SK-N-SH (cell line): ENCODE results near the gene BAG5. TPM values are rescaled to one million over a fixed set of nuclear protein-coding genes. Genes with fewer than 3 reads are reported as not detected.
"Not testable (repeated sequence)": the region's sequence is repeated elsewhere in the genome, so short reads cannot be mapped to it uniquely, and the experiment has no call there.

Experiments
- CTCF ChIA-PET: fragments of 300-600, 350-600 bp; formaldehyde crosslinking; extraction: SDS; loops from one replicate; lab custom pipeline; 2021; lab: Yijun Ruan, JAX
- POLR2A ChIA-PET: fragments of 350-600 bp; sonication (Branson Sonifier 250); formaldehyde crosslinking; extraction: SDS; loops from one replicate; lab custom pipeline; 2020; ENCODE audit warnings: antibody characterized with exemption, inconsistent platforms; lab: Yijun Ruan, JAX
- DNase-seq: peaks from one replicate; pipeline ENCODE4 v3.0.0; 2012
- H2AFZ ChIP-seq: fragments of 200-600 bp; sonication (generic); 2 replicates; pipeline ENCODE4 v1.8.1; 2016; ENCODE audit warnings: antibody characterized with exemption, mild to moderate bottlenecking, low read depth
- H3F3A ChIP-seq: fragments of 200-600 bp; sonication (generic); replicated peaks from 2 replicates; pipeline ENCODE3; 2016; ENCODE audit warnings: antibody characterized with exemption, mild to moderate bottlenecking; ENCODE audit not compliant: insufficient read depth
- H3K27ac ChIP-seq, 2 experiments: fragments of 200-500 bp in 1 of 2; fragments of 200-600 bp in 1 of 2; sonication (Bioruptor generic) in 1 of 2; sonication (generic), shearing (Covaris generic) in 1 of 2; 2 replicates each; pipeline versions ENCODE4 v1.5.1 to v1.6.1; 2014 to 2016; ENCODE audit warnings: low read depth in 2 of 2, inconsistent platforms in 1 of 2, low read length in 1 of 2, mild to moderate bottlenecking in 1 of 2, mixed read lengths in 1 of 2
- H3K27me3 ChIP-seq: fragments of 200-600 bp; sonication (generic), shearing (Covaris generic); 2 replicates; pipeline ENCODE4 v1.6.1; 2016; ENCODE audit warnings: mixed run types; ENCODE audit not compliant: insufficient read depth
- H3K36me3 ChIP-seq, 2 experiments: fragments of 200-500 bp in 1 of 2; fragments of 200-600 bp in 1 of 2; sonication (Bioruptor generic) in 1 of 2; sonication (generic) in 1 of 2; replicated peaks in 1 of 2; 2 replicates each; pipeline versions ENCODE3 to v1.5.1; 2014 to 2016; ENCODE audit warnings: low read length in 1 of 2, mild to moderate bottlenecking in 1 of 2; ENCODE audit not compliant: insufficient read depth in 2 of 2, control insufficient read depth in 1 of 2
- H3K4me1 ChIP-seq, 2 experiments: fragments of 200-500 bp in 1 of 2; fragments of 200-600 bp in 1 of 2; sonication (Bioruptor generic) in 1 of 2; sonication (generic), shearing (Covaris generic) in 1 of 2; 2 replicates each; pipeline versions ENCODE4 v1.5.1 to v1.6.1; 2014 to 2016; ENCODE audit warnings: low read depth in 1 of 2, low read length in 1 of 2, mixed run types in 1 of 2; ENCODE audit not compliant: insufficient read depth in 2 of 2, control insufficient read depth in 1 of 2
- H3K4me2 ChIP-seq: fragments of 200-600 bp; sonication (generic), shearing (Covaris generic); 2 replicates; pipeline ENCODE4 v1.6.1; 2017; ENCODE audit warnings: mixed run types
- H3K4me3 ChIP-seq, 2 experiments: fragments of 200-500 bp in 1 of 2; fragments of 200-600 bp in 1 of 2; sonication (Bioruptor generic) in 1 of 2; sonication (generic), shearing (Covaris generic) in 1 of 2; 2 replicates each; pipeline versions ENCODE4 v1.5.1 to v1.8.1; 2014 to 2016; ENCODE audit warnings: low read depth in 2 of 2, inconsistent platforms in 1 of 2, low read length in 1 of 2, mild to moderate bottlenecking in 1 of 2, mixed read lengths in 1 of 2, moderate library complexity in 1 of 2
- H3K79me2 ChIP-seq: fragments of 200-600 bp; sonication (generic); 2 replicates; pipeline ENCODE4 v1.8.1; 2017; ENCODE audit warnings: mild to moderate bottlenecking; ENCODE audit not compliant: insufficient read depth
- H3K9ac ChIP-seq: fragments of 200-600 bp; sonication (generic); 2 replicates; pipeline ENCODE4 v1.6.1; 2017; ENCODE audit warnings: mixed run types
- H3K9me2 ChIP-seq: fragments of 200-600 bp; sonication (generic); 2 replicates; pipeline ENCODE4 v1.6.1; 2017; ENCODE audit warnings: mixed run types
- H3K9me3 ChIP-seq: fragments of 200-600 bp; sonication (generic); 2 replicates; pipeline ENCODE4 v1.6.1; 2017; ENCODE audit warnings: mixed run types, mild to moderate bottlenecking, moderate library complexity
- H4K20me1 ChIP-seq: fragments of 200-600 bp; sonication (generic); 2 replicates; pipeline ENCODE4 v1.6.1; 2017; ENCODE audit warnings: mild to moderate bottlenecking, mixed run types; ENCODE audit not compliant: insufficient read depth
- CHD2 ChIP-seq: fragments of 150-350 bp; IDR thresholded peaks from 2 replicates; pipeline ENCODE4 v1.6.1; 2018; ENCODE audit warnings: low read length; ENCODE audit not compliant: partially characterized antibody
- FOSL2 ChIP-seq: IDR thresholded peaks from 2 replicates; pipeline ENCODE4 v1.4.0; 2012; ENCODE audit warnings: low read depth, mild to moderate bottlenecking, moderate library complexity, borderline replicate concordance
- FOXJ3 ChIP-seq: sonication (generic); formaldehyde crosslinking; IDR thresholded peaks from 2 replicates; pipeline ENCODE4 v1.5.1; 2020; ENCODE audit warnings: mild to moderate bottlenecking, missing genetic modification reagents
- FOXM1 ChIP-seq: IDR thresholded peaks from 2 replicates; pipeline ENCODE4 v1.4.0; 2012; ENCODE audit warnings: low read depth, mild to moderate bottlenecking
- JUND ChIP-seq: IDR thresholded peaks from 2 replicates; pipeline ENCODE4 v1.4.0; 2012
- MEF2A ChIP-seq: IDR thresholded peaks from 2 replicates; pipeline ENCODE4 v1.4.0; 2012; ENCODE audit warnings: low read depth, borderline replicate concordance
- MXI1 ChIP-seq: IDR thresholded peaks from 2 replicates; pipeline ENCODE4 v1.6.1; 2012; ENCODE audit warnings: mild to moderate bottlenecking, low read depth, low read length, improper control_type of control experiment
- NRF1 ChIP-seq: IDR thresholded peaks from 2 replicates; pipeline ENCODE4 v1.6.1; 2012; ENCODE audit warnings: low read depth, mild to moderate bottlenecking, low read length
- POLR2AphosphoS5 ChIP-seq: IDR thresholded peaks from 2 replicates; pipeline ENCODE4 v1.6.1; 2012; ENCODE audit warnings: low read depth, low read length
- RXRA ChIP-seq: IDR thresholded peaks from 2 replicates; pipeline ENCODE4 v1.4.0; 2012; ENCODE audit warnings: low read depth, mild to moderate bottlenecking, borderline replicate concordance
- TAF1 ChIP-seq: IDR thresholded peaks from 2 replicates; pipeline ENCODE4 v1.6.1; 2012; ENCODE audit warnings: low read depth, mild to moderate bottlenecking, low read length, moderate library complexity, borderline replicate concordance
- TCF12 ChIP-seq: IDR thresholded peaks from 2 replicates; pipeline ENCODE4 v1.4.0; 2012
- YY1 ChIP-seq: IDR thresholded peaks from 2 replicates; pipeline ENCODE4 v1.4.0; 2012; ENCODE audit warnings: low read depth, mild to moderate bottlenecking
- WGBS: methylation state at CpG from one replicate; pipeline ENCODE4 v1.1.6; 2017; ENCODE audit warnings: low lambda C conversion rate; 5-methylcytosine and 5-hydroxymethylcytosine counted together
- polyA plus RNA-seq, 3 experiments: library from polyadenylated mRNA; depleted of rRNA; stranded (reverse); fragments of >200 nt; gene quantifications; 2 replicates each; pipeline ENCODE4 v1.2.3, GENCODE V29; 2012
- TF ChIP-seq, protein P1 (sequence below): IDR thresholded peaks from 2 replicates; pipeline ENCODE4 v1.4.0; 2012; ENCODE audit warnings: low read depth
- TF ChIP-seq, protein P2 (sequence below): IDR thresholded peaks from 2 replicates; pipeline ENCODE4 v1.4.0; 2012; ENCODE audit warnings: low read depth, borderline replicate concordance
- TF ChIP-seq, protein P3 (sequence below): IDR thresholded peaks from 2 replicates; pipeline ENCODE4 v1.6.1; 2012; ENCODE audit warnings: mild to moderate bottlenecking, low read depth, low read length, moderate library complexity
- TF ChIP-seq, protein P4 (sequence below): fragments of 150-350 bp; IDR thresholded peaks from 2 replicates; pipeline ENCODE4 v1.6.1; 2016; ENCODE audit warnings: mild to moderate bottlenecking, low read depth, low read length
- TF ChIP-seq, protein P5 (sequence below): IDR thresholded peaks from 2 replicates; pipeline ENCODE4; 2012

Gene BAG5
- polyA plus RNA-seq, 1 of the 3 experiments (the other 2 are of a cell fraction): 5.2 TPM

DNA sequence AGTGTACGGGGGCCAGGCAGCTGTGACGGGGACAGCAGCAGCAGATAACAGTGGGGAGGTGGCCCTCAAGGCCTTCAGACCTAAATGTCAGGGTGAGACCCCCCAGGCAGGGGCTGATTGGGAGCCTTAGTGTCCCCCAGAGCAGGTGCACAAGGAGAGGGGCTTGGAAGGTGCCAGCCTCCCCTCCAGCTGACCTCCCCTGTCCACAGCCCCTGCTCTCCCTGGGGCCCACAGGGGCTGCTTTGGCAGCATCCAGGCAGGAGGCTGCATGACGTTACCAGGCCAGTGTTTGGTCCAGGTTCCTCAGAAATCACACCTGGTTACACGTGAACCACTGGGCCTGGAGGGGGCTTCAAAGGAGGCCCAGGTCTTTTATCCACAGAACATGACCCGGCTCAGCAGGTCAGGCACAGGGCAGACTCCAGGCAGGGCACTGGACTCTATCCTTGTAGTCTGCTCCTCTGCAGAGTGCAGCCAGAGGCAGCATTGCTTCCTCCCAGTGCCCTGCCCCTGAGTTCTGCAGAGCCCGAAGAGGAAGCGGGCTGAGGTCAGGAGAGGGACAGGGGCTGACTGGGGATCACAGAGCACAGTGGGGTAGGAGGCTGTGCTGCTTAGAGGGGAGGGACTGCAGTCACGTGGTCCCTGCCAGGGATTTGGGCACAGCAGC is 36.1 kb downstream of the BAG5 start:
- Histone ChIP-seq H3K36me3 (peaks cover 0 to 6% of the 10 kb centered on the region in 2 experiments), H2AFZ (no peak overlapping the region), H3K27me3 (peaks cover 16% of the 10 kb centered on the region), H3K4me3 (no peak overlapping the region), H3K9me3 (no peaks in the 10 kb centered on the region), H3K79me2 (peaks cover 26% of the 10 kb centered on the region), H3K4me2 (no peak overlapping the region), H3F3A (peaks cover 3% of the 10 kb centered on the region), H3K9me2 (no peaks in the 10 kb centered on the region), H3K4me1 (peaks cover 9 to 30% of the 10 kb centered on the region in 2 experiments; a peak in 1 of 4 replicates), H3K9ac (no peak overlapping the region), H3K27ac (no peak overlapping the region), H4K20me1 (peaks cover 6% of the 10 kb centered on the region; the same call in 1 of the 2 replicates)
- no peak for DNase-seq
- CTCF ChIA-PET: interaction anchor here (8.5 kb wide), 1 partner anchor 8 kb away, joined by 52 read pairs; no protein-coding TSS in a partner anchor
- 76% methylated on average over 6 of the region's 8 CpGs for whole genome bisulfite sequencing
- POLR2A ChIA-PET: no interaction called here
- TF ChIP-seq MXI1 (no peak), FOXM1 (no peak), POLR2AphosphoS5 (no peak), CHD2 (no peak), JUND (no peak), FOXJ3 (CRISPR knock-in tag) (no peak), TCF12 (no peak), MEF2A (no peak), YY1 (no peak), FOSL2 (no peak), RXRA (no peak), TAF1 (no peak), NRF1 (no peak)
- TF ChIP-seq, protein P1, sequence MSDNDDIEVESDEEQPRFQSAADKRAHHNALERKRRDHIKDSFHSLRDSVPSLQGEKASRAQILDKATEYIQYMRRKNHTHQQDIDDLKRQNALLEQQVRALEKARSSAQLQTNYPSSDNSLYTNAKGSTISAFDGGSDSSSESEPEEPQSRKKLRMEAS: no peak
- TF ChIP-seq, protein P2, sequence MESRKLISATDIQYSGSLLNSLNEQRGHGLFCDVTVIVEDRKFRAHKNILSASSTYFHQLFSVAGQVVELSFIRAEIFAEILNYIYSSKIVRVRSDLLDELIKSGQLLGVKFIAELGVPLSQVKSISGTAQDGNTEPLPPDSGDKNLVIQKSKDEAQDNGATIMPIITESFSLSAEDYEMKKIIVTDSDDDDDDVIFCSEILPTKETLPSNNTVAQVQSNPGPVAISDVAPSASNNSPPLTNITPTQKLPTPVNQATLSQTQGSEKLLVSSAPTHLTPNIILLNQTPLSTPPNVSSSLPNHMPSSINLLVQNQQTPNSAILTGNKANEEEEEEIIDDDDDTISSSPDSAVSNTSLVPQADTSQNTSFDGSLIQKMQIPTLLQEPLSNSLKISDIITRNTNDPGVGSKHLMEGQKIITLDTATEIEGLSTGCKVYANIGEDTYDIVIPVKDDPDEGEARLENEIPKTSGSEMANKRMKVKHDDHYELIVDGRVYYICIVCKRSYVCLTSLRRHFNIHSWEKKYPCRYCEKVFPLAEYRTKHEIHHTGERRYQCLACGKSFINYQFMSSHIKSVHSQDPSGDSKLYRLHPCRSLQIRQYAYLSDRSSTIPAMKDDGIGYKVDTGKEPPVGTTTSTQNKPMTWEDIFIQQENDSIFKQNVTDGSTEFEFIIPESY: no peak
- TF ChIP-seq, protein P3, sequence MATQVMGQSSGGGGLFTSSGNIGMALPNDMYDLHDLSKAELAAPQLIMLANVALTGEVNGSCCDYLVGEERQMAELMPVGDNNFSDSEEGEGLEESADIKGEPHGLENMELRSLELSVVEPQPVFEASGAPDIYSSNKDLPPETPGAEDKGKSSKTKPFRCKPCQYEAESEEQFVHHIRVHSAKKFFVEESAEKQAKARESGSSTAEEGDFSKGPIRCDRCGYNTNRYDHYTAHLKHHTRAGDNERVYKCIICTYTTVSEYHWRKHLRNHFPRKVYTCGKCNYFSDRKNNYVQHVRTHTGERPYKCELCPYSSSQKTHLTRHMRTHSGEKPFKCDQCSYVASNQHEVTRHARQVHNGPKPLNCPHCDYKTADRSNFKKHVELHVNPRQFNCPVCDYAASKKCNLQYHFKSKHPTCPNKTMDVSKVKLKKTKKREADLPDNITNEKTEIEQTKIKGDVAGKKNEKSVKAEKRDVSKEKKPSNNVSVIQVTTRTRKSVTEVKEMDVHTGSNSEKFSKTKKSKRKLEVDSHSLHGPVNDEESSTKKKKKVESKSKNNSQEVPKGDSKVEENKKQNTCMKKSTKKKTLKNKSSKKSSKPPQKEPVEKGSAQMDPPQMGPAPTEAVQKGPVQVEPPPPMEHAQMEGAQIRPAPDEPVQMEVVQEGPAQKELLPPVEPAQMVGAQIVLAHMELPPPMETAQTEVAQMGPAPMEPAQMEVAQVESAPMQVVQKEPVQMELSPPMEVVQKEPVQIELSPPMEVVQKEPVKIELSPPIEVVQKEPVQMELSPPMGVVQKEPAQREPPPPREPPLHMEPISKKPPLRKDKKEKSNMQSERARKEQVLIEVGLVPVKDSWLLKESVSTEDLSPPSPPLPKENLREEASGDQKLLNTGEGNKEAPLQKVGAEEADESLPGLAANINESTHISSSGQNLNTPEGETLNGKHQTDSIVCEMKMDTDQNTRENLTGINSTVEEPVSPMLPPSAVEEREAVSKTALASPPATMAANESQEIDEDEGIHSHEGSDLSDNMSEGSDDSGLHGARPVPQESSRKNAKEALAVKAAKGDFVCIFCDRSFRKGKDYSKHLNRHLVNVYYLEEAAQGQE: no peak
- TF ChIP-seq, protein P4, sequence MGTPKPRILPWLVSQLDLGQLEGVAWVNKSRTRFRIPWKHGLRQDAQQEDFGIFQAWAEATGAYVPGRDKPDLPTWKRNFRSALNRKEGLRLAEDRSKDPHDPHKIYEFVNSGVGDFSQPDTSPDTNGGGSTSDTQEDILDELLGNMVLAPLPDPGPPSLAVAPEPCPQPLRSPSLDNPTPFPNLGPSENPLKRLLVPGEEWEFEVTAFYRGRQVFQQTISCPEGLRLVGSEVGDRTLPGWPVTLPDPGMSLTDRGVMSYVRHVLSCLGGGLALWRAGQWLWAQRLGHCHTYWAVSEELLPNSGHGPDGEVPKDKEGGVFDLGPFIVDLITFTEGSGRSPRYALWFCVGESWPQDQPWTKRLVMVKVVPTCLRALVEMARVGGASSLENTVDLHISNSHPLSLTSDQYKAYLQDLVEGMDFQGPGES: no peak
- TF ChIP-seq, protein P5, sequence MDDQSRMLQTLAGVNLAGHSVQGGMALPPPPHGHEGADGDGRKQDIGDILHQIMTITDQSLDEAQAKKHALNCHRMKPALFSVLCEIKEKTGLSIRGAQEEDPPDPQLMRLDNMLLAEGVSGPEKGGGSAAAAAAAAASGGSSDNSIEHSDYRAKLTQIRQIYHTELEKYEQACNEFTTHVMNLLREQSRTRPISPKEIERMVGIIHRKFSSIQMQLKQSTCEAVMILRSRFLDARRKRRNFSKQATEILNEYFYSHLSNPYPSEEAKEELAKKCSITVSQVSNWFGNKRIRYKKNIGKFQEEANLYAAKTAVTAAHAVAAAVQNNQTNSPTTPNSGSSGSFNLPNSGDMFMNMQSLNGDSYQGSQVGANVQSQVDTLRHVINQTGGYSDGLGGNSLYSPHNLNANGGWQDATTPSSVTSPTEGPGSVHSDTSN: no peak

DNA sequence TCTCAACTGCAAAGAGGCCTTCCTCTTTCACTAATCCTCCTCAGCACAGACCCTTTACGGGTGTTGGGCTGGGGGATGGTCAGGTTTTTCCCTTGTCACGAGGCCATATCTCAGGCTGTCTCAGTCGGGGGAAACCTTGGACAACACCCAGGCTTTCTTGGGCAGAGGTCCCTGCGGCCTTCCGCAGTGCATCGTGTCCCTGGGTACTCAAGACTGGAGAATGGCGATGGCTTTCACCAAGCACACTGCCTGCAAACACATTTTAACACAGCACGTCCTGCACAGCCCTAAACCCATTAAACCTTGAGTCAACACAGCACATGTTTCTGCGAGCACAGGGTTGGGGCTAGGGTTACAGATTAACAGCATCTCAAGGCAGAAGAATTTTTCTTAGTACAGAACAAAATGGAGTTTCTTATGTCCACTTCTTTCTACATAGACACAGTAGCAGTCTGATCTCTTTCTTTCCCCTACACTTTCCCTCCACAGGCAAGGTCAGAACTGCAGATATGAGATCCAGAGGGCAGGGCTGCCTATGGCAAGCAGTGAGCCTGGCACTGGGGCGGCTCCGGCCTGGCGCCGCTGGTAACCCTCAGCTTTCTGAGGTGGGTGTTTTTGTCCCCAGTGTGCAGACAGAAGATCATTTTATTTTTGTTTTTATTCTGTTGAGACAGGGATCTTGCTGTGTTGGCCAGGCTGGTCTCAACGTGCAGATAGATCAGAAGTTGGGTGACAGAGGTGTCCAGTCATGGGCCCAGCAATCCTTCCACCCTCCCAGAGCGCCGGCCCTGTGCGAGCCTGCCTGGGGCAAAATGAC is 36.8 kb downstream of the BAG5 start:
- H3K9me2 ChIP-seq, H3K9me3 ChIP-seq, POLR2A ChIA-PET, H2AFZ ChIP-seq, H3K9ac ChIP-seq, H3F3A ChIP-seq, H3K36me3 ChIP-seq, CTCF ChIA-PET, DNase-seq, H3K4me3 ChIP-seq, H3K27ac ChIP-seq, H4K20me1 ChIP-seq, H3K4me2 ChIP-seq: not testable (repeated sequence)
- Histone ChIP-seq H3K79me2 (peaks cover 18% of the 10 kb centered on the region), H3K4me1 (peaks cover 9 to 28% of the 10 kb centered on the region in 2 experiments; a peak in 1 of 4 replicates), H3K27me3 (peaks cover 16% of the 10 kb centered on the region)
- whole genome bisulfite sequencing: 64% methylated on average over 17 of the region's 17 CpGs
